RCC 7860 (cell line): ENCODE results near the gene KIF16B.
"Not testable (repeated sequence)": the region's sequence is repeated elsewhere in the genome, so short reads cannot be mapped to it uniquely, and the experiment has no call there.

Experiments
- DNase-seq: peaks from one replicate; pipeline ENCODE4 v3.0.0-alpha.2; 2015; ENCODE audit warnings: low spot score
- FAIRE-seq: peaks from 2 replicates; lab custom pipeline; 2012; peaks lifted over from hg19 to GRCh38; lab: Jason Lieb, UNC

The KIF16B gene

DNA sequence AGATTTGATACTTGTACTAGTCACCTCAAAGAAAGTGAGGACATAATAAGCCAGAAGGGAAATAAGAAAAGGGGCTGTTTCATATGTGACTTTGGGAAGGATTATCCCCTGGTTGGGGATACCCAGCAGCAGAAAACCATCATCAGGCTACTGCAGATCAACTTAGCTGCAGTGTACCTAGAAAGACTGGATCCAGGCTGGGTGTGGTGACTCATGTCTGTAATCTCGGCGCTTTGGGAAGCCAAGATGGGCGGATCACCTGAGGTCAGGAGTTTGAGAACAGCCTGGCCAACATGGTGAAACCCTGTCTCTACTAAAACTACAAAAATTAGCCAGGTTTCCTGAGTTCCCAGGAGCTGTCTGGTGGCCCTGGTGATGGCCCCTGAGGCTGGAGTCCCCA lies 23.2 kb upstream of the KIF16B start:
- not testable (repeated sequence) for DNase-seq, FAIRE-seq

GRCh38 chr20:16595376-16595775 lies 22.1 kb upstream of the KIF16B start:
- DNase-seq (no peak), FAIRE-seq (no peak)

GRCh38 chr20:16590041-16590633 lies 16.9 kb upstream of the KIF16B start:
- FAIRE-seq = no peak
- no peak for DNase-seq

DNA sequence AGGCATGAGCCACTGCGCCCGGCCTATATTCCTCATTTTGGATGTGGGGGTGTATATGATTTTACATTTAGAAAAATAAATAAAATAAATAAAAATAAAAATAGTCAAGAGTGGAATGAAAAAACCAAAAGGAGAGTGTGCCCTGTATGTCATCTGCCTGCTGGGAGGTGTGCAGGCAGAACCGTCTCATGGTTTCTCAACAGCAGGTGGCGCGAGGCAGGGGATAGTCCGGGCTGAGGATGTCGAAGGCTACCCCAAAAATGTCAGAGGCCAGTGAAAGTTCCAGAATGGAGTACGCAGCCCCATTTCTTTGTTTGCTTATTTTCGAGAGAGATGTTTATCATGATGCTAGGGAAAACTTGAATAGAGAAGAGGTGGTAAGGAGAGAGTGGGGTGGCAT lies 16.4 kb upstream of the KIF16B start:
- DNase-seq (no peak), FAIRE-seq (no peak)

- DNase-seq (no peak), FAIRE-seq (no peak)
Measured at GRCh38 chr20:16588241-16588640, 15.0 kb upstream of the KIF16B start.

- no peak for DNase-seq
Measured at GRCh38 chr20:16587066-16587465, 13.8 kb upstream of the KIF16B start.

GRCh38 chr20:16583474-16583873 lies 10.2 kb upstream of the KIF16B start:
- no peak for FAIRE-seq
- no peak for DNase-seq

More at GRCh38 chr20:16587066-16587465, 13.8 kb upstream of the KIF16B start:
- FAIRE-seq = no peak

GRCh38 chr20:16581241-16581640 lies 8.0 kb upstream of the KIF16B start:
- no peak for DNase-seq
- no peak for FAIRE-seq

GRCh38 chr20:16580620-16581019 lies 7.4 kb upstream of the KIF16B start:
- FAIRE-seq = no peak

DNA sequence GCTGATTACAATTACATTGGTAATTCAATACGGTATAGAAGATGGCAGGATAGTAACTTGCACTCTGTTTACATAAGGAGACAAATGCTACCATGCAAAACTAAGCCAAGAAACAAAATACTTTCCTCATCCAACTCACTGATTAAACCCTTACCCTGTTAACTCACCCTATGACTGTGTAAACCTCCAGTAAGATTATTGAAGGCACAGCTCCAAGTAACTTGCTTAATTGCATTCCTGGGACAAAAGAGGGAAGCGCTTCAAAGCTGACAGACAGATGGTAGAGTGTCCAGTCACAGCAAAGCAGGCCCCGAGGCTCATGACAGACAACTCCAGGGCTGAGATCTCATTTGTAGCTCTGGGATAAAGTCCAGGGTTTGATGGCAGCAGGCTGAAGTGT lies 6.9 kb upstream of the KIF16B start:
- no peak for FAIRE-seq
- no peak for DNase-seq

More at GRCh38 chr20:16580620-16581019, 7.4 kb upstream of the KIF16B start:
- no peak for DNase-seq

- FAIRE-seq (no peak), DNase-seq (no peak)
Measured at GRCh38 chr20:16576219-16576618, 3.0 kb upstream of the KIF16B start.

DNA sequence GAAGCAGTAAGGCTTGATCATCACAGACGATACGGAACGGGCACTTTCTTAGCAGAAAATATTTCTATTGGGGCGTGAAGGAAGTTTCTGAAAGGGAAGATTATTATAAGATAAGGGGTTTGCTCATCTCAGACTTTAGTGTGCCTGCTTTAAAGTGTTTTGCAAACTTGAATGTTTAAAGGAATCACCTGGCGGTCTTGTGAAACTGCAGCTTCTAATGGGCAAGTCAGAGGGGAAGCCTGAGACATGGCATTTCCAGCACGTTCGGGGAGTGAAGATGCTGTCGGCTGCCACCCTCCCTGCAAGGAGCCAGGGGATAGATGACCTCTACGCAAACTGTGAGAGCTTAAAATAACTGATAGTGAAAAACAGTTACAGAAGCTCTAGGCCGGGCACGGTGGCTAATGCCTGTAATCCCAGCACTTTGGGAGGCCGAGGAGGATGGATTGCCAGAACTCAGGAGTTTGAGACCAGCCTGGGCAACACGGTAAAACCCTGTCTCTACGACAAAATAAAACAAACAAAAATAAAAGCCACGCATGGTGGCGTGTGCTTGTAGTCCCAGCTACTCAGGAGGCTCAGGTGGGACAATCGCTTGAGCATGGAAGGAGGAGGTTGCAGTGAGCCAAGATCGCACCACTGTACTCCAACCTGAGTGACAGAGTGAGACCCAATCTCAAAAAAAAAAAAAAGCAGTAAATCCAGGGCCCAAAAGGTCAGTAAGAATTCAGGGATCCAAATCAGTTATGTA lies 2.3 kb upstream of the KIF16B start:
- DNase-seq = no peak
- FAIRE-seq = no peak

DNA sequence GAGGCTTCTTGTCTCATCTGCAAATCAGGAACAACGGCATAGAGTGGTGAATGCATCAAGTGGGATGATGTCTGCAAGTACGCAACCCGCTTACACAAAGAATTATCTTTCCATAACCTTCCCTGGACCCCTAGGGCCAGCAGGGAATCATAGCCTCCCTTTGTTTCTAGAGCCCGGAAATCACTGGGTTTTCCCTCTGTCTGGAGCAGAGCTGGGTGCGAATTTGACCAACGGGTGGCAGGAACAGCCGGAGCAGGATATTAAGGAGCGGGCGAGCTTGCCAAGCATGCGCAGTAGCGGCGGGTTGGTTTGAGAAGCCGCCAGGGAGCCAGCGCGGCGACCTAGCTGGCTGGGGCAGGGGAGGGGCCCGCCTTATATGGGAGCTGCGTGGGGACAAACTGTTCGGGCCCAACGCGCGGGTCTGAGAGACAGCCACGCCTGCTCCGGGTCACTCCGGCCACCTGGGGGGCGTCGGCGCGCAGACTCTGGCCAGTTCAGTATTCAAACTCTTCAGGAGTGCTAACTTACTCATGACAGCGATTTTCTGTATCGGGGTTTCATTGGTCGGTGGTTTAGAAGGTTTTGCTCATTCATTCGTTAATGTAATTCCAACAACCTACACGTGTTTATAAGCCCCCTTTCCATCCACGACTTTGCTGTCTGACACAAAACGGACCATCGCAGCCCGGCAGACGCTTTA lies 1.6 kb upstream of the KIF16B start:
- FAIRE-seq (no peak), DNase-seq (peak; percentile 71)

DNA sequence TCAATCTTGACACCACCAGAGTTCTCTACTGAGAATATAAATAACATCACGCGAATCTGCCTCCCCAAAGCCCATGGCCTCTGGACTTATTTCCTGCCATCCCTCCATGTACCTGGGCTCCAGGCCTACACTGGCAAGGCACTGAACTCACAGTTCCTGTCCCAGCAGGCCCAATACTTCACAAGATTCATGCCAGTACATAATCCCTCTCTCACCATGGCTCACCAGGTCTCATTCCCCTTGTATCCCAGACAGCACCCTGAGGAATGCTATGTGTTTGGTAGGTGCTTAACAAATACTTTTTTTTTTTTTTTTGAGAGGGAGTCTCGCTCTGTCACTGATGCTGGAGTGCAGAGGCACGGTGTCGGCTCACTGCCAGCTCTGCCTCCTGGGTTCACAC lies 1.9 kb downstream of the KIF16B start:
- FAIRE-seq (no peak), DNase-seq (no peak)

- no peak for FAIRE-seq
Measured at GRCh38 chr20:16569246-16570153, 3.7 kb downstream of the KIF16B start.

DNA sequence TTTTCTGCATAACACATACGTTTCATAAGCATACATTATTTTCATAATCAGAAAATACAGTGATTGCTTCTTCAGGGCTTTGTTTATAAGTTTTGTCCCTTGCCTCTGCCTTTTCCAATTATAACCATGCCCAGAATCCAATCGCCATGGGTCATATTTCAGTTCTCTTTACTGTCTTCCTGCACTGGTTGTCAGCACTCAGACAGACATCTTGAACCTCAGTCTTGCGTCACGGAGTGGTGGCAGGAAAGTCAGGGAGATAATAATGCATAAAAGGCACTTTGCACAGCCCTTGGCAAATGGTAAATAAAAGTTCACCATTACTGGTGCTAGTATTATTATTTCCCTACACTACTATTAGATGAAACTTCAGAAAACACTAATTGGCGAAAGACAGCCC lies 7.2 kb downstream of the KIF16B start:
- DNase-seq = no peak
- FAIRE-seq = no peak

More at GRCh38 chr20:16569246-16570153, 3.7 kb downstream of the KIF16B start:
- no peak for DNase-seq

DNA sequence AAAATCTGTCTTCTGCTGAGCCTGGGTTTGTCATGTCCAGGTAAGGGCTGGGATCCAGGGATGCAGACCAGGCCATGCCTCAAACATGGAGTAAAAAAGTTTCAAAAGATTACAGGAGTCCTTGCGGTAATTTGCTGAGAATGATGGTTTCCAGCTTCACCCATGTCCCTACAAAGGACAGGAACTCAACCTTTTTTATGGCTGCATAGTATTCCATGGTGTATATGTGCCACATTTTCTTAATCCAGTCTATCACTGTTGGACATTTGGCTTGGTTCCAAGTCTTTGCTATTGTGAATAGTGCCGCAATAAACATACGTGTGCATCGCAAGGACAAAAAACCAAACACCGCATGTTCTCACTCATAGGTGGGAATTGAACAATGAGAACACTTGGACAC lies 9.2 kb downstream of the KIF16B start:
- not testable (repeated sequence) for DNase-seq, FAIRE-seq

DNA sequence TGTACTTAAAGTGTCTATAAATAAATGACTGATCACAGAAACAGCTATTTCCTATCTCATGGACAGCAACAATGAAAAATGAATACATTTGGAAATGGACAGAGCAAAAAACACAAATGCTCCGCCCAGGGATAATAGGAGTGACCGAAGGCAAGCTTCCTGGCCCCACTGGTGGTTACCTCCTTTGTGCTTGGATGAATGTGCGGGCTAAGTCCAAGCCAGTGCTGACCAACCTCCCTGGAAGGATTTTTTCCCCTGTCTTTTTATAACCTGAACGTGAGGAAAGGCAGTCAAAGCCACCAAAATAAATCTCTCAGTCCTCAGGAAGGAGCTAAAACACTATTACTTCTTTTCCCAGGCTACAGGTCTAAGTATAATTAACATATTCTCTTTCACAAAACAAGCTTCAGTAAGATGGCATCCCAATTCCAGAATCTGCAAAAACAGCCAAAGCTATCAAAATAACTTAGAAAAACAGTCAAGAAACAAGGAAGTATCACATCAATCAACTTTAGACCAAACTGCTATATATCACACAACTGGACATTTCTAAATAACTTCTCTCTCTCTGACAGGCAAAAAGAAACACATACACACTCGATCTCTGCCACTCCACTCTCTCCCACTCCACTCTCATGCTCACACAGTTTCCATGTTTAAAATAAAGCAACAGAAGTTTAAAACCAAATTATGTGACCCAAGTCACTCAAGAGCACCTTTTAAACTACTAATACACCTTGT lies 10.0 kb downstream of the KIF16B start:
- FAIRE-seq = no peak

DNA sequence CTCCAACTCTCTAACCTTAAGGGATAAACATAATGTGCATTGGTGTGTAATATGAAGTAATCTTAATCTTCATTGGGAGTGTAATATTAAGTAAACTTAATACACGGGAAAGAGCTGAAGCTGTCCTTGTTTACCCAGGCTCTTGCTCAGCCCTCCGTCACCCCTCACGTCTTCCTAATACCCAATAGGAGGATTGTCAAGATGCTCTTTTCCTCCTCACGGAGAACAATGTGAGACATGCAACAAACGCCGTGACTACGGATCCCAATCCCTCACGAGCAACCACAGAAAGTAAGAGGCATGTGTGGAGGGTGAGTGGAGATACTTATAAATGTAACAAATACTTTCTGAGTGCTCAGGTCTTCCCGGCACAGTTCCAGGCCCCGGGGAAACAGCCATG lies 11.0 kb downstream of the KIF16B start:
- FAIRE-seq = no peak
- DNase-seq = no peak

More for the DNA sequence above, 10.0 kb downstream of the KIF16B start:
- no peak for DNase-seq

GRCh38 chr20:16560661-16561060 lies 12.6 kb downstream of the KIF16B start:
- FAIRE-seq (no peak), DNase-seq (no peak)
